Muscle layer of colon (tissue), 2 donors: Measurements from ENCODE around the gene ZSWIM1.
"Not testable (repeated sequence)": the region's sequence is repeated elsewhere in the genome, so short reads cannot be mapped to it uniquely, and the experiment has no call there.

Experiments
- H3K27ac ChIP-seq: one replicate; pipeline ENCODE4 v1.7.0; 2013; ENCODE audit warnings: low read depth, mild to moderate bottlenecking, low read length, moderate library complexity
- H3K27me3 ChIP-seq, 2 donors: one replicate each; pipeline ENCODE4 v1.7.0; 2013; ENCODE audit warnings: low read length in 2 of 2, mild to moderate bottlenecking in 2 of 2; ENCODE audit not compliant: insufficient read depth in 2 of 2, control insufficient read depth in 1 of 2
- H3K36me3 ChIP-seq: one replicate; pipeline ENCODE4 v1.7.0; 2013; ENCODE audit warnings: mild to moderate bottlenecking, low read length; ENCODE audit not compliant: insufficient read depth
- H3K4me1 ChIP-seq: one replicate; pipeline ENCODE4 v1.7.0; 2013; ENCODE audit warnings: mild to moderate bottlenecking, low read length; ENCODE audit not compliant: insufficient read depth
- H3K4me3 ChIP-seq, 2 donors: one replicate each; pipeline ENCODE4 v1.7.0; 2013; ENCODE audit warnings: low read length in 2 of 2, low read depth in 1 of 2, mild to moderate bottlenecking in 1 of 2, moderate library complexity in 1 of 2
- H3K9ac ChIP-seq: one replicate; pipeline ENCODE4 v1.7.0; 2013; ENCODE audit warnings: low read length
- H3K9me3 ChIP-seq: one replicate; pipeline ENCODE4 v1.7.0; 2013; ENCODE audit warnings: mild to moderate bottlenecking, low read length
- donor health status: abdominal sarcoma.
- donor health status: Adenocarcinoma of cecum.

Gene ZSWIM1

DNA sequence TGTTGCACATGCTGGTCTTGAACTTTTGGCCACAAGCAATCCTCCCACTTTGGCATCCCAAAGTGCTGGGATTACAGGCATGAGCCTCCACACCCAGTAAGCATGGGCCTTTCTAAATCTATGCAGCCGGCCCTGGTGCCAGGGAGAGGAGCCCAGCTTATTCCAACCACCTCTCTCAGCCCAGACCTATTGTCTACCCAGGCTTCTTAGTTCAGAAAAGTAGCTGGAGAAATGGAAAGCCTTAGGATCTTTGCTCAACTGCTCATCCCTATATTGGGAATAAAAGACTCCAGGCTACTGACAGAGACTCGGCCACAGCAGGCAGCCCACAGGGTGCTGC lies 45.7 kb downstream of the ZSWIM1 start:
- Histone ChIP-seq H3K27ac (no peak overlapping the region), H3K27me3 (no peaks in the 10 kb centered on the region), H3K4me1 (peaks cover 11% of the 10 kb centered on the region)

DNA sequence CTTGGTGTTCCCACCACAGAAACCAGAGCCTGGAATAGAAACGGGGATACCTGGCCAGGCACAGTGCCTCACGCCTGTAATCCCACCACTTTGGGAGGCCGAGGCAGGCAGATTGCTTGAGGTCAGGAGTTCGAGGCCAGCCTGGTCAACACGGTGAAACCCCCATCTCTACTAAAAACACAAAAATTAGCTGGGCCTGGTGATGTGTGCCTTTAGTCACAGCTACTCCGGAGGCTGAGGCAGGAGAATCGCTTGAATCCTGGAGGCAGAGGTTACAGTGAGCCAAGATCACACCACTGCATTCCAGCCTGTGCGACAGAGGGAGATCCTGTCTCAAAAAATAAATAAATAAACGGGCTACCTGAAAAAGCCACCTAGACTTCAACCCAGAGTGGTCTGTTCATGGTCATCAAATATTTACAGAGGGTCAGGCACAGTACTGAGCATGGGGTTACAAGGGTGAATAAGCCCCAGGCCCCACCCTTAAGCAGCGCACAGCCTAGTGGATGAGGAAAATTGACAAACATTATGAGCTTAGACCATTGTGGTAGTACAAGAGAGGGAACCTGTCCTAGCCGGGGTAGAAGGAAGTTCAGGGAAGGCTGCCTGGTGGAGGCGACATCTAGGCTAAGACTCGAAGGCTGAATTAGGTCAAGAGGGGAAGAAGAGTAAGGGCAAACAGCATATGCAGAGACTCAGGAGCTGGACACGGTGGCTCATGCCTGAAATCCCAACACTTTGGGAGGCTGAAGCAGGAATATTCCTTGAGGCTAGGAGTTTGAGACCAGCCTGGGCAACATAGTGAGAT lies 46.2 kb downstream of the ZSWIM1 start:
- Histone ChIP-seq H3K27ac (no peak overlapping the region), H3K36me3 (no peaks in the 10 kb centered on the region), H3K27me3 (no peaks in the 10 kb centered on the region), H3K4me1 (peaks cover 11% of the 10 kb centered on the region), H3K9ac (no peak overlapping the region), H3K9me3 (no peaks in the 10 kb centered on the region), H3K4me3 (no peak overlapping the region)

More for the DNA sequence above, 45.7 kb downstream of the ZSWIM1 start:
- Histone ChIP-seq H3K9ac (no peak overlapping the region), H3K9me3 (no peaks in the 10 kb centered on the region), H3K4me3 (no peak overlapping the region), H3K36me3 (no peaks in the 10 kb centered on the region)

GRCh38 chr20:45931680-45932079 lies 50.7 kb downstream of the ZSWIM1 start:
- not testable (repeated sequence) for H3K27me3 ChIP-seq, H3K4me3 ChIP-seq, H3K36me3 ChIP-seq, H3K9ac ChIP-seq, H3K27ac ChIP-seq, H3K9me3 ChIP-seq, H3K4me1 ChIP-seq

DNA sequence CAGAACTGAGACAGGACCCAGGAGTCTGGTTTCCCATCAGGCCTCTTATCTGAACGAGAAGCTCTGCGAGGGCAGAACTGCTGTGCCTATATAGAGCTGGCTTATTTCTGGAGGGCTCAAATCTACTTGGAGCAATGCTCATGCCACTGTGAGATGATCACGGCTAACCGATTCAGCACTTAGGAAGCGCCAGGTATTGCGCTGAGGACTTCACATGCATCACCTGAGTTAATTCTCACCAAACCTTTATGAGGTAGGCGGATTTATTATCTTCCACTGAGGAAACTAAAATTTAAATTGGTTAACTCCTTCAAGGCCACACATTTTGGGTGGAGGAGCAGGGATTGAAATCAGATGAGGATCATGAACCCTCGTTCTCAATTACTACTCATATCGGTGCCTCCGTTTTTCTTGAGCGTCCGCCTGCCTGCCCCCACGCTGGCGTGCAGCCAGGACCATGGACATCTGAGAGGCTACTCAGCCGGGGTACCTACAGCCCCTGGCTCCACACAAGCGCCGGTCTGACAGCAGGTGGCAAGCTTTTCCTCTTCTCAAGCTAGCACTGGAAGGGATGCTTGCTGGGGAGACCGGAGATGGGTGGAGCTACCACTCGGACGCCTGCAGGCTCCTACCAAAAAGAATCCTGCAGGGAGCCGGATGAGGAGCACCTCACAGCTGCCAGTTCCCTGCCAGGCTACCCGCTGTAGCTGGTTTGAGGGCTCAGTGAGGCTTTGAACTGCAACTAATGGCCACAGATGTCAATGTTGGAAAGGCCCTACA lies 52.4 kb downstream of the ZSWIM1 start:
- no peaks in the 10 kb centered on the region for H3K9me3 ChIP-seq
- peaks cover 17% of the 10 kb centered on the region for H3K36me3 ChIP-seq
- H3K9ac ChIP-seq = peak overlapping the region; percentile 71
- H3K27ac ChIP-seq = peak overlapping the region; percentile 99
- peaks cover 8% of the 10 kb centered on the region for H3K4me1 ChIP-seq
- H3K27me3 ChIP-seq = no peaks in the 10 kb centered on the region
- H3K4me3 ChIP-seq = peak overlapping the region; percentile 87 to 96

DNA sequence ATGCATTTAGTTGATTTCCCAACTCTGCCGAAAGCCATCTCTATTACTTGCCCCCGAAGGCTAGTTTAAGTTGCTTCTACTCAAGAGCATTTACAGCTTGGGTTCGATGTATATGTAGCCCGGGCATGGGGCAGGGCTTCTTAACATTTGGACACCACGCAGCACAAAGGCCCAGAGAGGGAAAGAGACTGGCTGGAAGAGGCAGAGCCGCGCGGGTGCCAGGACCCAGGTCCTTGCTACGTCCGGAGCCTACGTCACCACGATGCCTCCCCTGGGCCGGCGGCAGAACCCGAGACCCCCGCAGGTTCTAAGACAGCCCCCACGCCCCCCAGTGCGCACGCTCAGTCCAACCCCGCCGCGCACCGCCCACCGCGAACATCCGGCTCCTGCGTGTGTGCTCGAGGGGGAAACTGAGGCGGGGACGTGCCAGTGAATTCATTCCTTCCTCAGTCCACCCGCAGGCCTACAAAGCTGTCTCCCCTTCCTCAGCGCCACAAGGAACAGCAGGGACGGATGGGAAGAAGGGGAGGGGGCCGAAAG lies 53.1 kb downstream of the ZSWIM1 start:
- Histone ChIP-seq H3K4me1 (peaks cover 8% of the 10 kb centered on the region), H3K36me3 (peaks cover 24% of the 10 kb centered on the region), H3K4me3 (peak overlapping the region; percentile 87 to 96), H3K27me3 (no peaks in the 10 kb centered on the region), H3K27ac (peak overlapping the region; percentile 99), H3K9ac (peak overlapping the region; percentile 71), H3K9me3 (no peaks in the 10 kb centered on the region)
